ENCODE data around the gene CLCN1.

The CLCN1 gene

DNA sequence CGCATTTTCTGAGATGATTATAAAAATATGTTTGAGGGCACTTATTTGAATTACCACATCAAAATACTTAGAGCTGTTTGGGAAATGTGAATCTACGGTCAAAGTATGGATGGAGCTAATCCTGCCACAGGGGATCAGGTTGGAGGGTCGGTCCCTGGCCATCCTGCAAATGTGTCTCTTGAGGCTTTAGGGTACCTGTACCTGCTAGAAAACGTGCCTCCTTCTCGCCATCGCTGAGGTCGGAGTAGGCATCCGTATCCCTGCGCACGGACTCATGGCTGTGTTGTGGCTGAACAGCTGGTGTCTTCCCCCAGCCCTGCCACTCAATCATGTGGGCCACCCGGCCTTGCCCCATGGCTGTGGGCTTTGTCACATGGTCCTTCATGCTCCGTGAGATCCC lies 42.7 kb downstream of the CLCN1 start:
- no peak overlapping the region for H3K4me3 ChIP-seq (ENCODE audit: control insufficient read depth, low read depth, low read length)
- DNase-seq (ENCODE audit: low read depth), result no peak
- TF ChIP-seq, protein P1, sequence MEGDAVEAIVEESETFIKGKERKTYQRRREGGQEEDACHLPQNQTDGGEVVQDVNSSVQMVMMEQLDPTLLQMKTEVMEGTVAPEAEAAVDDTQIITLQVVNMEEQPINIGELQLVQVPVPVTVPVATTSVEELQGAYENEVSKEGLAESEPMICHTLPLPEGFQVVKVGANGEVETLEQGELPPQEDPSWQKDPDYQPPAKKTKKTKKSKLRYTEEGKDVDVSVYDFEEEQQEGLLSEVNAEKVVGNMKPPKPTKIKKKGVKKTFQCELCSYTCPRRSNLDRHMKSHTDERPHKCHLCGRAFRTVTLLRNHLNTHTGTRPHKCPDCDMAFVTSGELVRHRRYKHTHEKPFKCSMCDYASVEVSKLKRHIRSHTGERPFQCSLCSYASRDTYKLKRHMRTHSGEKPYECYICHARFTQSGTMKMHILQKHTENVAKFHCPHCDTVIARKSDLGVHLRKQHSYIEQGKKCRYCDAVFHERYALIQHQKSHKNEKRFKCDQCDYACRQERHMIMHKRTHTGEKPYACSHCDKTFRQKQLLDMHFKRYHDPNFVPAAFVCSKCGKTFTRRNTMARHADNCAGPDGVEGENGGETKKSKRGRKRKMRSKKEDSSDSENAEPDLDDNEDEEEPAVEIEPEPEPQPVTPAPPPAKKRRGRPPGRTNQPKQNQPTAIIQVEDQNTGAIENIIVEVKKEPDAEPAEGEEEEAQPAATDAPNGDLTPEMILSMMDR (IDR thresholded peaks at IDR 0.05; ENCODE audit: control insufficient read depth, insufficient read depth, low read depth, low read length, missing control alignments), result no peak

DNA sequence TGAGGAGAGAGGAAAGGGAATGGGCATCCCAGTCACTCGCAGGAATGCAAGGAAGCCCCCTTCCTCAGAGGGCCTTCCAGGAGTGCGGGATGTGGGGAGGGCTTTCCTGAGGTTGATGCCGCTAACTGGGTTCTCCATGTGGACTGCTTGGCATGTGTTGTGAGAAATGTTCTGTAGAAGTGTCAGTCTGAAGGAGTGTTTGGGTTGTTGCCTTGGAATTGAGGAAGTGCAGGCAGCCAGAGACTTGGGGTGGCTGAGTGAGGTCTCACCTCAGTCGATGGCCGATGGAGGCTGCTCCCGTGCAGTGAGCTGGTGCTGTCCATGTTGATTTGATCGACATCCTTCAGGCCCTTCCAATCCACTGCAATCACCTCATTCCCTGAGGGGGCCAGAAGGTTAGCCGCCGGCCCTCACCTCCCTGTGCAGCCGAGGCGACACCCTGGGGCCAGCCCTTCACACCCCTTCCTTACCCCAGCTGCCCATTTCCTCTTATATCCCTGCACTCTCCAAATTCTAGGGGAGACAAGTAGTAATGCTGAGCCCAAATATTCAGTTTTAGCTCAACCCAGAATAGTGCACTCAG lies 44.0 kb downstream of the CLCN1 start:
- H3K4me3 ChIP-seq (ENCODE audit: control insufficient read depth, low read depth, low read length), result no peak overlapping the region
- TF ChIP-seq, protein P1 (IDR thresholded peaks at IDR 0.05; ENCODE audit: control insufficient read depth, insufficient read depth, low read depth, low read length, missing control alignments), result no peak
- DNase-seq (ENCODE audit: low read depth), result no peak

DNA sequence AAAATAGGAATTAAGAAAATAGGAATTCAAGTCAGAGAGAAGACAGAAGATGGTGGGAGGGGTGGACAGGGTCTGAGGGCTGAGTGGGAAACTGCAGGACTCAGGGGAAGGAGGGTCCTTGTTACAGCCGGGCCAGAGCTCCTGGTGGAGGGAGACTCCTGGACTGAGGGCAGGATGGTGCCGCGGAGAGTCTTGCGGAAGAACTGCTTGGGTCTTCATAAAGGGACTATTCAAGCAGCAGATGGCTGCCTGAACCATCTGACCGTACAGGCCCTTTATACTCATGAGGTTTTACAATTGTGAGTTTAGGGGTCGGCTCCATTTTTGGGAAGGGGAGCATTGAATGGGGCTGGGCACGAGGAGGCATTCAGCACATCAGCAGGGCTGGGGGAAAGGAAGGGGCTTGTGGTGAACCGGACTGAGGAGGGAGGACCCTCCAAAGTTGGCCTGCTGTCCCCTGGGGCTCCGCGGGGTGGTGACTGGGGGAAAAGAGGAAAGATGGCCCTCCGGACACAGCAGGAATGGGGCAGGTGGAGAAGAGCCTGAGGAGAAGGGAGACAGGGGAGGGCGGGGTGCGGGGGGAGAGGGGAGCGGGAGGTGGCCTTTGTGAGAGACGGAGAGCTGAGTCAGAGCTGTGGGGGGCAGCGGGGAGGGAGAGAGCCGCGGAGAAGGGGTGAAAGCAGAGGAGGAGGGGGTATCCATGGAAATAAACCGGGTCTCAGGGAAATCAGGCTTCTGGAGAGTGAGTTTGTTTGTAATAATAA lies 45.1 kb downstream of the CLCN1 start:
- DNase-seq (ENCODE audit: low read depth), result no peak
- no peak overlapping the region for H3K4me3 ChIP-seq (ENCODE audit: control insufficient read depth, low read depth, low read length)
- TF ChIP-seq, protein P1 (IDR thresholded peaks at IDR 0.05; ENCODE audit: control insufficient read depth, insufficient read depth, low read depth, low read length, missing control alignments), result no peak

DNA sequence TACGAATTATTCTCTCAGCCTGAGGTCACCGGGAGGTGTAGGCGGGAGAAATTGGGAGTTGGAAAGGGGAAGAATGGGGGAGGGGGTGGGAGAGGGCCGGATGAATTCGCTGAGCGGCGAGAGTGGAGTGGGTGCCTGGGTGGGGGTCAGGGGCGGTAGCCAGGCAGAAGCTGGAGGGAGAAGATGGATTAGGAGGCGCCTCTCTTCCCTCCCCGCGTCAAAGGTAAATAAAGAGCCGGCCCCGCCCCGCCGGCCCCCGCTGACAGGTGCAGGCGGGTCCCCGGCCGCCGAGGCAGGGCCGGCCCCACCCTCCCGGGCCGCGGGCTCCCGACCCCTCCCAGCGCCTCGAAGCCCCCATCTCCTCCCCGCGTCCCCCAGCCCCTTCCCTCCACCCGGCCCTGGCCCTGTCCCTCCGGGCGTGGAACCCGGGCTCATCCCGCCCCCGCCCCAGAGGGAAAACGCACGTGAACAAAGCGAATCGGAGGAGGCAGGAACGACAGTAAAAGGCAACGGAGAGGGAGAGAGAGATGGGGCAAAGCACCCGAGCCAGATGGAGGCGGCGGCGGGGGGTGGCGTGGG lies 45.7 kb downstream of the CLCN1 start:
- TF ChIP-seq, protein P1 (IDR thresholded peaks at IDR 0.05; ENCODE audit: control insufficient read depth, insufficient read depth, low read depth, low read length, missing control alignments), result no peak
- peak overlapping the region; percentile 56 for H3K4me3 ChIP-seq (ENCODE audit: control insufficient read depth, low read depth, low read length)
- DNase-seq (ENCODE audit: low read depth), result no peak

DNA sequence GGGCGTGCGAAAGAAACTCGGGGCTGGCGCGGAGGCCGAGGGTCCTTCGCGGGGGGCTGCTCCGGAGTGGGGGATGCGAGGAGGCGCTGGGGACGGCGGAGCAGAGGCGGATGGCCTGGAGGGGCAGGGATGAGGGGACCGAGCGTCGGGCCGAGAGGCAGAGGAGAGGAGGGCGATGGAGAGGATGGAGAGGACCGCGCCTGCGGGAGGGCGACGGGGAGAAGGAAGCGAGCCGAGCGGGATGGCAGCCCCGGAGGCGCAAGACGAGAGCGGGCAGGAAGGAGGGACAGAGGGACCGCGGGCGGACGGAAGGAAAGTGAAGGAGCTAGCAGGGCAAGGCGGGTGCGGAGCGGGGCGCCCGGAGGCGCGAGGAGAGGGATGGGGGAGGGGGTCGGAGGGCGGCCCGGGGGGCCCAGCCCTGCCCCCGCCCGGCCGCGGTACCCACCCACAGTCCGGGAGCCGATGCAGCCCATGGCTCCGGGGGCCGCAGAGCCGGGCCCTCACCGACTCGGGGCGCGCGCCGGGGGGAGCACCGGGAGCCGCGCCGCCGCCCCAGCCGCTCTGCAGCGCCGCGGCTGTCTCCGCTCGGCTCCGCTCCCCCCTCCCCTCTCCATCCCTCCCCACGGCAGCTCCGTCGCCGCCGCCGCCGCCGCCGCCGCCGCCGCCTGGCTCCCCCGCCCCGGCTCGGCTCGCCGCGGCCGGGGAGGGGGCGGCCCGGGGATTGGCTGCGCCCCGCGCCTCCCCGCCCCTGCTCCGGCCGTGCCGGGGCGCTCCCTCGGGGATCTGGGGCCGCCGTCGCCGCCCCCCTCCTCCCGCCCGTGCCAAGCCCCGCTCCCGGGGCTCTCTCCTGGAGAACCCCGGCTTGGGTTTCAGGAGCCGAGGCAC lies 46.5 kb downstream of the CLCN1 start, which contains the start of gene FAM131B:
Gene FAM131B, minus strand, starts transcription at position 583 of the 885 bp plus-strand sequence. Its CDS starts 110 bp downstream, at position 473.
- peak within 1 kb of the TSS; percentile 56 for H3K4me3 ChIP-seq (ENCODE audit: control insufficient read depth, low read depth, low read length)
- no peak for DNase-seq (ENCODE audit: low read depth)
- TF ChIP-seq, protein P1 (IDR thresholded peaks at IDR 0.05; ENCODE audit: control insufficient read depth, insufficient read depth, low read depth, low read length, missing control alignments), result no peak
